T-cell (primary cell): ENCODE data around the gene CD96. TPM values are rescaled to one million over a fixed set of nuclear protein-coding genes. Genes with fewer than 3 reads are reported as not detected.
A peak's percentile ranks its signal among the peaks of the same experiment; 100 is the strongest.

Experiments used
- ATAC-seq, 4 experiments: fragments of 200-7000 bp in 3 of 4; fragments of 150-1000 bp in 1 of 4; cut with Tn5 transposase; replicated peaks in 1 of 4; 1 replicate in 3 of 4; 2 replicates in 1 of 4; pipeline ENCODE4 v1.10.0; 2021; ENCODE audit warnings: moderate library complexity in 3 of 4, mild to moderate bottlenecking in 2 of 4, moderate number of reproducible peaks in 1 of 4
- CTCF ChIA-PET, 2 donors: fragments of 300-600 bp; sonication (Branson Sonifier 250); formaldehyde crosslinking; loops; one replicate each; lab custom pipeline; 2022; ENCODE audit warnings: antibody characterized with exemption in 2 of 2; lab: Charles Lee
- POLR2A ChIA-PET, 2 donors: fragments of 300-600 bp; sonication (Branson Sonifier 250); formaldehyde crosslinking; loops; one replicate each; lab custom pipeline; 2022; ENCODE audit warnings: antibody characterized with exemption in 2 of 2; lab: Charles Lee
- DNase-seq, 35 experiments: peaks; one replicate each; pipeline versions ENCODE4 v3.0.0 to v3.0.0-alpha.2; 2013 to 2023
- H3K27ac ChIP-seq: one replicate; pipeline ENCODE4 v1.5.1; 2013; ENCODE audit warnings: low read length
- H3K27me3 ChIP-seq, 2 experiments: replicated peaks in 1 of 2; 1 replicate in 1 of 2; 2 replicates in 1 of 2; pipeline versions ENCODE4 v1.6.1 to v1.7.0; 2013; ENCODE audit warnings: low read length in 1 of 2, mixed read lengths in 1 of 2; ENCODE audit not compliant: control insufficient read depth in 2 of 2, insufficient read depth in 2 of 2; ENCODE audit errors: extremely low read depth in 1 of 2
- H3K36me3 ChIP-seq, 2 donors: 1 replicate in 1 of 2; 2 replicates in 1 of 2; pipeline versions ENCODE4 v1.6.1 to v1.7.0; 2013; ENCODE audit warnings: low read length in 1 of 2; ENCODE audit not compliant: control insufficient read depth in 2 of 2, insufficient read depth in 1 of 2; ENCODE audit errors: extremely low read depth in 1 of 2
- H3K4me1 ChIP-seq, 2 experiments: 1 replicate in 1 of 2; 2 replicates in 1 of 2; pipeline versions ENCODE4 v1.6.1 to v1.7.0; 2013; ENCODE audit warnings: low read length in 2 of 2, mixed read lengths in 1 of 2; ENCODE audit not compliant: insufficient read depth in 2 of 2, control insufficient read depth in 1 of 2; ENCODE audit errors: extremely low read depth in 1 of 2
- H3K4me3 ChIP-seq, 2 donors: 1 replicate in 1 of 2; 2 replicates in 1 of 2; pipeline versions ENCODE4 v1.5.1 to v1.7.0; 2013; ENCODE audit warnings: mild to moderate bottlenecking in 2 of 2, low read length in 1 of 2, moderate library complexity in 1 of 2; ENCODE audit not compliant: control insufficient read depth in 1 of 2; ENCODE audit errors: extremely low read depth in 1 of 2
- H3K9me3 ChIP-seq: 2 replicates; pipeline ENCODE4 v1.7.0; 2013
- H3K27ac Mint-ChIP-seq, 2 donors: one replicate each; pipeline ENCODE4 v1.8.0; 2020 to 2021; ENCODE audit warnings: mild to moderate bottlenecking in 2 of 2, mixed read lengths in 2 of 2
- H3K27me3 Mint-ChIP-seq, 2 donors: one replicate each; pipeline ENCODE4 v1.8.0; 2021 to 2022; ENCODE audit warnings: mixed read lengths in 2 of 2
- H3K36me3 Mint-ChIP-seq: one replicate; pipeline ENCODE4 v1.8.0; 2021; ENCODE audit warnings: mixed read lengths
- H3K4me1 Mint-ChIP-seq, 3 donors: one replicate each; pipeline ENCODE4 v1.8.0; 2020 to 2022; ENCODE audit warnings: mixed read lengths in 3 of 3, mild to moderate bottlenecking in 1 of 3
- H3K4me3 Mint-ChIP-seq, 3 donors: one replicate each; pipeline ENCODE4 v1.8.0; 2020 to 2022; ENCODE audit warnings: mild to moderate bottlenecking in 3 of 3, mixed read lengths in 3 of 3, moderate library complexity in 3 of 3
- H3K9me3 Mint-ChIP-seq, 3 donors: one replicate each; pipeline ENCODE4 v1.8.0; 2020 to 2022; ENCODE audit warnings: mixed read lengths in 3 of 3
- WGBS: methylation state at CpG from one replicate; pipeline ENCODE4 v1.1.5; 2013; ENCODE audit warnings: missing lambda C conversion rate; ENCODE audit not compliant: insufficient coverage; 5-methylcytosine and 5-hydroxymethylcytosine counted together
- total RNA-seq, 35 experiments: library from RNA in 6 of 35; stranded (reverse) in 6 of 35; fragments of 120-200 nt in 1 of 35; gene quantifications; one replicate each; pipeline versions ENCODE4 v1.2.1 to v1.2.4 and lab custom pipeline; 2013 to 2026

Gene CD96
- total RNA-seq, 5 donors from 2014 or later (not counting 1 experiment from before 2014, with no cell fraction given): 183 to 229 (median 203) TPM

DNA sequence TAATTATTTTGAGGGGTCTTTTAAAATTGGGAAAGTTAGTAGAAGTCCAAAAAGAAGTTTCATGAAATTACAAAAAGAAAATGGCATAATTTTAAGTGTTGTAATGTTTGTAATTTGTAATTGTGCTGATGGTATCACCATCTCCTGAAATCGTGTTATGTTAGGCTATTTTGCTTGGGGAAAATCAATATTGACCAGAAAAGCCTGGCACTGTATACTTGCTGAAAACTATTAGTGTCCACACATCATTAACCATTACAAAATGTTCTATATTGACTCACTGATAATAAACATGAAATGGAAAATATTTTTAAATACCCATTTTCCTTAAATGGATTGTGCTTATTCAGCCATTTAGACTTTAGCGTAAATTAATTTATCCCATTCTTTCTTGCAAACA is 93.4 kb downstream of the CD96 start:
- ChIA-PET POLR2A (no interaction called here), CTCF (interaction anchor here in 1 of 2 donors (0.7 kb wide), 1 partner anchor 56 kb away, joined by 3 read pairs; no protein-coding TSS in a partner anchor)
- Mint-ChIP-seq H3K27me3 (no peaks in the 10 kb centered on the region), H3K4me1 (peaks cover 0 to 3% (median 0%) of the 10 kb centered on the region in 3 donors), H3K27ac (no peak overlapping the region), H3K4me3 (no peak overlapping the region), H3K36me3 (peaks cover 82% of the 10 kb centered on the region), H3K9me3 (no peaks in the 10 kb centered on the region)
- Histone ChIP-seq H3K27me3 (no peaks in the 10 kb centered on the region), H3K4me1 (no peaks in the 10 kb centered on the region), H3K36me3 (peaks cover 5 to 43% of the 10 kb centered on the region in 2 donors), H3K9me3 (no peaks in the 10 kb centered on the region), H3K4me3 (no peak overlapping the region), H3K27ac (no peak overlapping the region)
- ATAC-seq: no peak
- no peak for DNase-seq
- no CpG with 5 or more reads among the region's 2 CpGs for WGBS

GRCh38 chr3:111636366-111636885 is 94.4 kb downstream of the CD96 start:
- Mint-ChIP-seq H3K9me3 (peaks cover 0 to 7% (median 5%) of the 10 kb centered on the region in 3 donors), H3K4me3 (no peak overlapping the region), H3K27ac (no peak overlapping the region), H3K27me3 (no peaks in the 10 kb centered on the region), H3K36me3 (peaks cover 82% of the 10 kb centered on the region), H3K4me1 (no peaks in the 10 kb centered on the region)
- ChIA-PET POLR2A (interaction anchor here in 1 of 2 donors (0.6 kb wide), 2 partner anchors 20 to 584 kb away, joined by 3 to 5 read pairs; no protein-coding TSS in a partner anchor), CTCF (no interaction called here)
- Histone ChIP-seq H3K9me3 (no peaks in the 10 kb centered on the region), H3K27ac (no peak overlapping the region), H3K36me3 (peaks cover 5 to 43% of the 10 kb centered on the region in 2 donors), H3K4me1 (no peaks in the 10 kb centered on the region), H3K4me3 (no peak overlapping the region), H3K27me3 (no peaks in the 10 kb centered on the region)
- no peak for DNase-seq
- ATAC-seq: no peak
- 100% methylated on average over 3 of the region's 4 CpGs for WGBS

GRCh38 chr3:111639316-111639715 is 97.3 kb downstream of the CD96 start:
- Mint-ChIP-seq H3K9me3 (peaks cover 11 to 28% (median 13%) of the 10 kb centered on the region in 3 donors), H3K27ac (no peak overlapping the region), H3K36me3 (peaks cover 84% of the 10 kb centered on the region), H3K4me1 (peaks cover 0 to 1% (median 0%) of the 10 kb centered on the region in 3 donors), H3K27me3 (no peaks in the 10 kb centered on the region), H3K4me3 (no peak overlapping the region)
- Histone ChIP-seq H3K27ac (no peak overlapping the region), H3K4me1 (no peaks in the 10 kb centered on the region), H3K36me3 (peaks cover 5 to 43% of the 10 kb centered on the region in 2 donors), H3K9me3 (no peaks in the 10 kb centered on the region), H3K4me3 (no peak overlapping the region), H3K27me3 (no peaks in the 10 kb centered on the region)
- CTCF ChIA-PET: interaction anchor here in 1 of 2 donors (1.1 kb wide), 1 partner anchor 9 kb away, joined by 3 read pairs; no protein-coding TSS in a partner anchor
- DNase-seq: no peak
- ATAC-seq: no peak
- 100% methylated on average over 1 of the region's 4 CpGs for WGBS
- POLR2A ChIA-PET: no interaction called here

GRCh38 chr3:111648991-111649579 is 107.1 kb downstream of the CD96 start:
- Mint-ChIP-seq H3K27ac (peak overlapping the region in 1 of 2 donors; percentile 60), H3K9me3 (peaks cover 0 to 3% (median 2%) of the 10 kb centered on the region in 3 donors), H3K27me3 (no peaks in the 10 kb centered on the region), H3K36me3 (peaks cover 92% of the 10 kb centered on the region), H3K4me3 (no peak overlapping the region), H3K4me1 (peaks cover 11 to 22% (median 13%) of the 10 kb centered on the region in 3 donors)
- no peak overlapping the region for H3K4me3 ChIP-seq
- ChIA-PET POLR2A (interaction anchor here in 1 of 2 donors (0.9 kb wide), 1 partner anchor 25 kb away, joined by 3 read pairs; no protein-coding TSS in a partner anchor), CTCF (no interaction called here)
- H3K4me1 ChIP-seq: no peaks in the 10 kb centered on the region
- WGBS: no CpG with 5 or more reads among the region's 3 CpGs
- peaks cover 15 to 70% of the 10 kb centered on the region in 2 donors for H3K36me3 ChIP-seq
- peaks cover 2% of the 10 kb centered on the region for H3K9me3 ChIP-seq
- no peak for ATAC-seq
- no peak for DNase-seq
- no peaks in the 10 kb centered on the region for H3K27me3 ChIP-seq
- no peak overlapping the region for H3K27ac ChIP-seq

DNA sequence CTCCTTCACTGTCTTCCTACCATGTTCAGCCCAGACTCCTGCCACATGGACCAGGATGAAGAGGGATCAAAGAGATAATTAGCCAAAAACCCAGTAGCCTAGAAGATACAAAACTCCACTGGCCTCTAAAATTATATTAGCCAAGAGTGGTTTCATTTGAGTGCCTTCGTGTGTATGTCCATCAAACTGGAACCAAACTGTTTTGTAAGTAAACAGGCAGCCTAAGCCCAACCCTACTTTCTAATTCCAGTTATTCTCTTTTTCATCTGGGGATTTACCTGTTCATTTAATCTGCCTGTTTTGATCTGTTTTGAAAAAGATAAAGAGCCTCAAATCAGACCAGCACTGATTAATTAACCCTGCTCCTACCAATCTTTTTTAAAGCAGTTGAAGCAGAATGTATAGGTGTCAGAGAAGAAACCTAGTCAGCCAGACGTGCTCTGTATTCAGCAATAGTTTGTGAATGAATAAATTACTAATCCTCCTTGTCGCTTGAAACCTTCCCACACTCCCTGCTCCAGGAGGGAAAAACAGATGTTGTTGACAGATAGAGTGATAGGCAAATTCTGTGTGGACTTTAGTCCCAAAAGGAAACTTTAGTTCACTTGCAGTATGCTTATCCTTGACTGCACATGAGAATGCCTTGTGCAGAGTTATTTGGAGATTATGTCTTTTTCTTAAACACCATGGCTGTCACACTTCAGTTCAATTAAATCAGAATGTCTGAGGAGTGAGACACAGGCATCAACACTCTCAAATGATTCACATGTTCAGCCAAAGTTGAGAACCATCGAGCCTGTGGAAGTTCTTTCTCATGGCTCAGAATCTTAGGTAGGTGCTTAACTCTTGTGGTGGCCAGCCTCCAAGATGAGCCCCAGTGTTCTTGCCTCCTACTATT is 108.6 kb downstream of the CD96 start:
- peaks cover 11 to 21% (median 13%) of the 10 kb centered on the region in 3 donors for H3K4me1 Mint-ChIP-seq
- H3K4me3 Mint-ChIP-seq: no peak overlapping the region
- 100% methylated on average over 1 of the region's 4 CpGs for WGBS
- H3K4me3 ChIP-seq: no peak overlapping the region
- H3K36me3 ChIP-seq: peaks cover 15 to 82% of the 10 kb centered on the region in 2 donors
- ChIA-PET CTCF (no interaction called here), POLR2A (no interaction called here)
- H3K27ac Mint-ChIP-seq: peak overlapping the region in 1 of 2 donors; percentile 52
- H3K27me3 Mint-ChIP-seq: no peaks in the 10 kb centered on the region
- DNase-seq (no peak), ATAC-seq (no peak)
- H3K27ac ChIP-seq: no peak overlapping the region
- no peaks in the 10 kb centered on the region for H3K4me1 ChIP-seq
- H3K9me3 Mint-ChIP-seq: no peaks in the 10 kb centered on the region
- H3K36me3 Mint-ChIP-seq: peaks cover 89% of the 10 kb centered on the region
- H3K9me3 ChIP-seq: peaks cover 2% of the 10 kb centered on the region
- no peaks in the 10 kb centered on the region for H3K27me3 ChIP-seq
